Esophagus muscularis mucosa (tissue), 4 donors: ENCODE measurements around the gene SPPL3. TPM values are rescaled to one million over a fixed set of nuclear protein-coding genes. Genes with fewer than 3 reads are reported as not detected.

Experiments used
- DNase-seq: peaks from one replicate; pipeline ENCODE4 v3.0.0-alpha.2; 2017; ENCODE audit errors: extremely low spot score
- H3K27ac ChIP-seq, 4 donors: fragments of 200-600 bp; sonication (generic); replicated peaks in 1 of 4; 1 replicate in 3 of 4; 2 replicates in 1 of 4; pipeline ENCODE4 v1.5.1; 2016 to 2019; ENCODE audit warnings: mild to moderate bottlenecking in 1 of 4
- H3K27me3 ChIP-seq, 4 donors: fragments of 200-600 bp; sonication (generic); one replicate each; pipeline versions ENCODE4 v1.5.1 to v1.6.0; 2016 to 2019
- H3K36me3 ChIP-seq, 4 donors: fragments of 200-600 bp; sonication (generic); one replicate each; pipeline ENCODE4 v1.5.1; 2016 to 2019
- H3K4me1 ChIP-seq, 4 donors: fragments of 200-600 bp; sonication (generic); one replicate each; pipeline ENCODE4 v1.5.1; 2016 to 2019
- H3K4me3 ChIP-seq, 4 donors: fragments of 200-600 bp; sonication (generic); 1 replicate in 2 of 4; 2 replicates in 2 of 4; pipeline ENCODE4 v1.5.1; 2016 to 2019; ENCODE audit warnings: mild to moderate bottlenecking in 4 of 4, moderate library complexity in 1 of 4
- H3K9me3 ChIP-seq, 4 donors: fragments of 200-600 bp; sonication (generic); 1 replicate in 3 of 4; 2 replicates in 1 of 4; pipeline ENCODE4 v1.5.1; 2016 to 2019
- EP300 ChIP-seq: sonication (generic); formaldehyde crosslinking; IDR thresholded peaks from one replicate; pipeline ENCODE4 v1.6.1; 2017; ENCODE audit warnings: antibody characterized with exemption
- POLR2A ChIP-seq: fragments of 450-650 bp; IDR thresholded peaks from one replicate; pipeline ENCODE4 v1.6.1; 2017; ENCODE audit warnings: antibody characterized with exemption, moderate library complexity, mild to moderate bottlenecking, low read depth
- POLR2AphosphoS5 ChIP-seq, 2 donors: sonication (generic); formaldehyde crosslinking; IDR thresholded peaks; one replicate each; pipeline ENCODE4 v1.6.1; 2017; ENCODE audit warnings: antibody characterized with exemption in 2 of 2
- WGBS: methylation state at CpG from one replicate; pipeline ENCODE4 v1.1.5; 2018; 5-methylcytosine and 5-hydroxymethylcytosine counted together
- intact Hi-C: fragments of 100-400 bp; cut with DNase I; formaldehyde crosslinking; loops from one replicate; pipeline ENCODE4 v1.15.1; 2023
- total RNA-seq, 4 donors: library from RNA; depleted of rRNA; stranded (reverse); fragments of >200 nt; gene quantifications; one replicate each; pipeline versions ENCODE4 v1.1.0 to v1.2.1, GENCODE V29; 2016
- TF ChIP-seq, protein P1 (sequence below), 3 experiments: fragments of 200-600 bp in 2 of 3; fragments of 450-650 bp in 1 of 3; sonication (generic) in 2 of 3; IDR thresholded peaks; one replicate each; pipeline ENCODE4 v1.5.1; 2017 to 2019; ENCODE audit warnings: antibody characterized with exemption in 3 of 3, mild to moderate bottlenecking in 2 of 3, moderate library complexity in 1 of 3

Gene SPPL3
- total RNA-seq, 4 donors from 2014 or later, result 18.4 to 32.1 (median 21.8) TPM

DNA sequence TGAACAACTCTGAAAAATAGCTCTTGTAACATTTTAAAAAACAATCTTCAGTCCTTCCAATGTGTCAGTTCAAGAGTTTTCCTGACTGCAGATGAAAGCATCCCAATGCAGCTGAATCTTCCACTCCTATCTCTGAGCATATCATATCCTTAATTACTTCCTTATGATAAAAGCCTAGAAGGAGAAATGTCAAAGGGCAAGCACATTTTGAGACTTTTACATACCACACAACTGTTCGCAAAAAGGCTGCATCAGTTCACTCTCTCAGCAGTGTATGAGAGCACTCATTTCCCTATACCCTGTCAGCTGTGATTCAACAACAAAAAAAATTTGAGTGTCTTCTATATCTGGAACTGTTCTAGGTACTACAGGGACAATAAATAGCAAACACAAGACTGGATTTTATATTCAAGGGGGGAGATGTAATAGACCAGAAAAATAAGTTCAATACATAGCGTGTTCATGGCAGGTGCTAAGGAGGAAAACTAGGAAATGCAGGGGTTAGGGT lies 112.4 kb downstream of the SPPL3 start:
- 98% methylated on average over 2 of the region's 2 CpGs for WGBS
- H3K4me3 ChIP-seq, result no peak overlapping the region
- no peaks in the 10 kb centered on the region for H3K27me3 ChIP-seq
- no peak for TF ChIP-seq POLR2A
- no peak for TF ChIP-seq POLR2AphosphoS5 (IDR thresholded peaks at IDR 0.05)
- no peak for TF ChIP-seq EP300
- TF ChIP-seq, protein P1, sequence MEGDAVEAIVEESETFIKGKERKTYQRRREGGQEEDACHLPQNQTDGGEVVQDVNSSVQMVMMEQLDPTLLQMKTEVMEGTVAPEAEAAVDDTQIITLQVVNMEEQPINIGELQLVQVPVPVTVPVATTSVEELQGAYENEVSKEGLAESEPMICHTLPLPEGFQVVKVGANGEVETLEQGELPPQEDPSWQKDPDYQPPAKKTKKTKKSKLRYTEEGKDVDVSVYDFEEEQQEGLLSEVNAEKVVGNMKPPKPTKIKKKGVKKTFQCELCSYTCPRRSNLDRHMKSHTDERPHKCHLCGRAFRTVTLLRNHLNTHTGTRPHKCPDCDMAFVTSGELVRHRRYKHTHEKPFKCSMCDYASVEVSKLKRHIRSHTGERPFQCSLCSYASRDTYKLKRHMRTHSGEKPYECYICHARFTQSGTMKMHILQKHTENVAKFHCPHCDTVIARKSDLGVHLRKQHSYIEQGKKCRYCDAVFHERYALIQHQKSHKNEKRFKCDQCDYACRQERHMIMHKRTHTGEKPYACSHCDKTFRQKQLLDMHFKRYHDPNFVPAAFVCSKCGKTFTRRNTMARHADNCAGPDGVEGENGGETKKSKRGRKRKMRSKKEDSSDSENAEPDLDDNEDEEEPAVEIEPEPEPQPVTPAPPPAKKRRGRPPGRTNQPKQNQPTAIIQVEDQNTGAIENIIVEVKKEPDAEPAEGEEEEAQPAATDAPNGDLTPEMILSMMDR (IDR thresholded peaks at IDR 0.05), result no peak
- DNase-seq, result no peak
- H3K36me3 ChIP-seq, result peaks cover 0 to 7% (median 0%) of the 10 kb centered on the region in 4 donors
- no peak overlapping the region for H3K27ac ChIP-seq
- peaks cover 0 to 5% (median 2%) of the 10 kb centered on the region in 4 donors for H3K4me1 ChIP-seq
- intact Hi-C loops, result no loop called here
- H3K9me3 ChIP-seq, result peaks cover 0 to 9% (median 6%) of the 10 kb centered on the region in 4 donors

DNA sequence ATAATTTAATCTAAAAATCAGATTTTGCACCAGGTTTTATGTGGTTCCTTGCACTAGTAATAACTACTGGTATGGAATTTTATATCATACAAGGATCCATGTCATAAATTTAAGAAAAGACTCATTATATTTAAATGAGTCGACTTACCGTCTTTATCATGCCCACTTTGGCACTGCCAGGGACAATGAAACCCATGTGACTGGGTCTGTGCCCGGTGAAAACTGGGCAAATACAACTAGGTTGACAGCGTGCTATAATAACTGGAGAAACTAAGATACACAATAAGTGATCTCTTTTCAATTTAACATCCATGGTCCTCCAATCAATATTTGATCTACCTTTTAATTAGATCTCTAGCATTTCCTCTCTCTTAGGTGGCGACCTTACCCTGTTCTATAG lies 114.0 kb downstream of the SPPL3 start:
- intact Hi-C loops, result no loop called here
- no peak overlapping the region for H3K27ac ChIP-seq
- WGBS, result 93% methylated on average over 5 of the region's 5 CpGs
- no peaks in the 10 kb centered on the region for H3K9me3 ChIP-seq
- H3K4me1 ChIP-seq, result peaks cover 0 to 5% (median 2%) of the 10 kb centered on the region in 4 donors
- H3K27me3 ChIP-seq, result no peaks in the 10 kb centered on the region
- no peak overlapping the region for H3K4me3 ChIP-seq
- no peak for TF ChIP-seq EP300
- TF ChIP-seq POLR2A, result no peak
- no peak for TF ChIP-seq POLR2AphosphoS5 (IDR thresholded peaks at IDR 0.05)
- TF ChIP-seq, protein P1 (IDR thresholded peaks at IDR 0.05), result no peak
- H3K36me3 ChIP-seq, result peaks cover 0 to 7% (median 0%) of the 10 kb centered on the region in 4 donors
- no peak for DNase-seq

DNA sequence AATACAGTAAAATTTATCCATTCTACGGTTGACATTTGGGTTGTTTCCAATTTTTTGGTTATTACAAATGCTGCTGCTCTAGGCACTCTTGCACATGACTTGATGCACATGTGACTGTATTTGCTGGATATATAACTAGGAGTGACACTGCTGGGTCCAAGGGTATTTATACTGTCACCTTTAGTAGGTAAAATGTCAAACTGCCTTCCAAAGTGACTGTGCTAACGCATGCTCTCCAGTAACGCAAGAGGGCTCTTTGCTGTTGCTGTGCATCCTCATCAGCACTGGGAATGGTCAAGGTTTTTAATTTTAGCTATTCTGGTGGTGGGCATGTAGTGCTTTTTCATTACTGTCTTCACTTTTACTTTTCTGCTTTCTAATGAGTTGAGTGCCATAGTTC lies 116.3 kb downstream of the SPPL3 start:
- 95% methylated on average over 3 of the region's 3 CpGs for WGBS
- Histone ChIP-seq H3K27me3 (no peaks in the 10 kb centered on the region), H3K36me3 (peaks cover 0 to 25% (median 7%) of the 10 kb centered on the region in 4 donors), H3K9me3 (no peaks in the 10 kb centered on the region), H3K4me3 (no peak overlapping the region), H3K4me1 (peaks cover 0 to 5% (median 2%) of the 10 kb centered on the region in 4 donors), H3K27ac (no peak overlapping the region)
- TF ChIP-seq, protein P1 (IDR thresholded peaks at IDR 0.05), result no peak
- TF ChIP-seq POLR2A (no peak), EP300 (no peak), POLR2AphosphoS5 (IDR thresholded peaks at IDR 0.05) (no peak)
- no peak for DNase-seq
- intact Hi-C loops, result no loop called here

DNA sequence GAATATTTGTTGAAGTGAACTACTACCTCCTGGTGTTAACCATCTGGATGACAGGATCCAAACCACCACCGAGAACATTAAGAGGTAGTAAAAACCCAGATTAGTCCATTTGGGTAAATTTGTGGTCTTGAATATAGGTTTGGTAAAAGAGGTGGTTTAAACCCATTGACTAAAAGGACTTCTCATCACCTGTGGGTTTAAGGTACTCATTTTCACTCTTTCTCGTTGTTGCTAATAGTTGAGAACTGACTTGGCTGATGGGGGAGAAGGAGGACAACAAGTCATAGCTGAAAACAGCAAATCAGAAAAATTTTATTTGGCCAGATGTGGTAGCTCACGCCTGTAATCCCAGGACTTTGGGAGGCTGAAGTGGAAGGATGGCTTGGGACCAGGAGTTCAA lies 119.4 kb downstream of the SPPL3 start:
- no peak for DNase-seq
- intact Hi-C loops, result no loop called here
- TF ChIP-seq POLR2A (no peak), EP300 (no peak), POLR2AphosphoS5 (IDR thresholded peaks at IDR 0.05) (no peak)
- TF ChIP-seq, protein P1 (IDR thresholded peaks at IDR 0.05), result no peak
- H3K4me3 ChIP-seq, result no peak overlapping the region
- no peaks in the 10 kb centered on the region for H3K9me3 ChIP-seq
- peaks cover 9 to 44% (median 23%) of the 10 kb centered on the region in 4 donors for H3K36me3 ChIP-seq
- no peaks in the 10 kb centered on the region for H3K4me1 ChIP-seq
- H3K27me3 ChIP-seq, result no peaks in the 10 kb centered on the region
- WGBS, result 98% methylated on average over 3 of the region's 3 CpGs
- no peak overlapping the region for H3K27ac ChIP-seq

DNA sequence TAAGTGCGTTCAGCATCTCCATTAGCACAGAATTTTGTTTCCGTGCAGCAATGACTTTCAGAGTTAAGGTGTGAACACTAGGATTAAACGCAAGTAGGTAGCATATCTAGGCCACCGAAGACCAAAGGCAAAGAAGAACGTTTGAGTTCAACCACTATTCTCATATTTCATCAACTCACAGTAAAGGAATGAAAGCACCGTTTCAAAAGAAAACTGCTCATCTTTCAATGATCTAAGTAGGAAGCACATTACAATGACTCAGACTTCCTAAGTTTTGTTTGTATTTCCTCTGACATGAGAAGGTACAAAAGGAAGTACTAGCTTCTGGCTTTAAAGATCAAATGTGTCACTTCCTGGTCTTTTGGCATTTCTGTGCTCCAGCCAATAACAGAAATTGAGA lies 121.0 kb downstream of the SPPL3 start:
- Histone ChIP-seq H3K36me3 (peaks cover 13 to 54% (median 23%) of the 10 kb centered on the region in 4 donors), H3K4me3 (no peak overlapping the region), H3K27me3 (no peaks in the 10 kb centered on the region), H3K27ac (peak overlapping the region in 1 of 4 donors; percentile 42), H3K4me1 (no peaks in the 10 kb centered on the region), H3K9me3 (no peaks in the 10 kb centered on the region)
- TF ChIP-seq EP300 (no peak), POLR2A (no peak), POLR2AphosphoS5 (IDR thresholded peaks at IDR 0.05) (no peak)
- TF ChIP-seq, protein P1 (IDR thresholded peaks at IDR 0.05), result no peak
- no peak for DNase-seq
- WGBS, result 78% methylated on average over 6 of the region's 6 CpGs
- intact Hi-C loops, result no loop called here
